ENCODE results near the gene CIC.
A peak's percentile ranks its signal among the peaks of the same experiment; 100 is the strongest.
"Not testable (repeated sequence)": the region's sequence is repeated elsewhere in the genome, so short reads cannot be mapped to it uniquely, and the experiment has no call there.

Gene CIC

GRCh38 chr19:42315024-42315423, 46.0 kb downstream of the CIC start:
- DNase-seq: no peak

GRCh38 chr19:42316223-42317211, 47.5 kb downstream of the CIC start:
- no peak for DNase-seq

DNA sequence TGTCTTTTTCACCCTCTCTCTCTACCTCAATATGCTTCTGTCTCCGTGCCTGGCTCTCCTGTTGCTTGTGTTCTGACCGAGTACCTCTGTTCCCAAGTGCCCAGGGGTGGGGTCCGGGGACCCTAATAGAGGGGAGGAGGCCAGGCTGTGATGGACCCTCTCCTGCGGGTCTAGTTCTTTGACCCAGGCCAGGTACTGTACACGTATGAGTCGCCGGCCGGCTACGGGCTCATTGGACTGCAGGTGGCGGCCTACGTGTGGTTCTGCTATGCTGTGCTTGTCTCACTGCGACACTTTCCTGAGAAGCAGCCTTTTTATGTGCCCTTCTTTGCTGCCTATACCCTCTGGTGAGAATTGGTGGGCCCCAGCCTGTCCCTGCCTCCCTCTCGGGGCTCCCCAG, 48.5 kb downstream of the CIC start:
- no peak for DNase-seq

- no peak for DNase-seq
Measured at GRCh38 chr19:42322305-42322704, 53.3 kb downstream of the CIC start.

DNA sequence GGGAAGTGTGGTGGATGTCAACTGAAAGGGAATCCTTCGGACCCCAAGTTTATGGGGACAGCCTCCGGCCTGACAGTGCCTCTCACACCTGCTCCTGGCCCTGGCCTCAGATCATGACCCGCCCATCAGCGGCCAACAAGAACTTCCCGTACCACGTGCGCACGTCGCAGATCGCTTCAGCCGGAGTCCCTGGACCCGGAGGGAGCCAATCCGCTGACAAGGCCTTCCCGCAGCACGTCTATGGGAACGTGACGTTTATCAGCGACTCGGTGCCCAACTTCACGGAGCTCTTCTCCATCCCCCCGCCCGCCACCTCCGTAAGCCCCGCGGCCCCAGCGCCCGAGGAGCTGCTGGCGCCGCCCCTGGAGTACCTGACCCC, 54.4 kb downstream of the CIC start:
- no peak for DNase-seq

DNA sequence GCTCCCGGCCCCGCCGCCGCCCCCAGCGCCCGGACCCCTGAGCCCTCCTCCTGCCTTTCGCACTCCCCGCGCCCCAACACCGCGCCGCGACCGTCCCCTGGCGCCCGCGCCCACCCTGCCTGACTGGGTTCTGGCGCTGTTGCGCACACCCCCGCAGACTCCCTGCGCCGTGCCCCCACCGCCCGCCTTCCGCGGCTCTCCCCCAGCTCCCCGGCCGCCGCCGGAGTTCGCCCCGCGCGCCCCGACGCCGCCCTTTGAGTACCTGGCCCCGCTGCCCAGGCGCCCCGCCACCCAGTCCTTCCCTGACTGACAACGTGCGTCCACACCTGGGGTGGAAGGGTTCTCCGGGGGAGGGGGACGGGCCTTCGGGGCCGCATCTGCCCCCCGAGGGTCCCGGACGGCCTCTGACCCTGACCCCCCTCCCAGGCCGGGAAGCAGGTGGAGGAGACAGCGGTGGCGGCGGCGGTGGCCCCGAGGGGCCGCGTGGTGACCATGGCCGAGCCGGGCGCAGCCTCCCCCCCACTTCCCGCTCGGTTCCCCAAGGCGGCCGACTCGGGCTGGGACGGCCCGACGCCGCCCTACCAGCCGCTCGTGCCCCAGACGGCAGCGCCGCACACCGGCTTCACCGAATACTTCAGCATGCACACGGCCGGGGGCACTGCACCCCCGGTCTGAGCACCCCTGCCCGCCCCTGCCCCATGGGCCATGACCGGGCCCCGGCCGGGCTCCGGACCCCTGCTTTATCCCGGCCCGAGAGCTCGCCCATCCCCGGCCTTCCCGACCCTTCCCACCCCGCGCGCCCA, 55.0 kb downstream of the CIC start:
- peak in 1 of 2 donors; percentile 27 for DNase-seq

DNA sequence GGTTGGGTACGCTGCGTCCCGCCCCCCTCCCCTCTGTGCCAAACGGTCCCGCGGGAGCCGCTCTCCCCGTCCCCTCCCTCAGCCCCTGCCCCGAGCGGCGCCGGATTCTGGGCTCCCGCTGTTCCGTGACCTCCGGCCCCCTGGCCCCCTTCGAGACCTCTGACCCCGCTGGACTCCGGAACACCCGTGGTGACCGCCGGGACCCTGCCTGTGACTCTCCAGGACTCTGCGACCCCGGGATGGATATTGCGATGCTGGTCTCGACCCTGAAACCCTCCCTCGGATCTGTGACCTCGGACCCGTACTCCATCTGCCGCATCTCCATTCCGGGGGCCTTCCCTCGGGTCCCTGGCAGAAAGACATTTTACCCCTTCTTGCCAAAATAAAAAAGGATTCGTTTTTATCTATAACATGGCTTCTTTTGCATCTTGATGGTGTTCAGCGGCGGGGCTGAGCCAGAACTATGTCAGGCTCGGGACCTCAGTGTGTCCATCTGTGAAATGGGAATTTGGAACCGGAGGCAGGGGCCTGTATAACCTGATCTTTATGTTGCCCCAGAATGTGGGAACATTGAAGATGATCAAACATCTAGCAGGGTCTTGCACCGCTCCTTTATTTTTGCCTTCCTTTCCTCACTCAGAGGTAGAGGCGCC, 55.7 kb downstream of the CIC start:
- DNase-seq: no peak

DNA sequence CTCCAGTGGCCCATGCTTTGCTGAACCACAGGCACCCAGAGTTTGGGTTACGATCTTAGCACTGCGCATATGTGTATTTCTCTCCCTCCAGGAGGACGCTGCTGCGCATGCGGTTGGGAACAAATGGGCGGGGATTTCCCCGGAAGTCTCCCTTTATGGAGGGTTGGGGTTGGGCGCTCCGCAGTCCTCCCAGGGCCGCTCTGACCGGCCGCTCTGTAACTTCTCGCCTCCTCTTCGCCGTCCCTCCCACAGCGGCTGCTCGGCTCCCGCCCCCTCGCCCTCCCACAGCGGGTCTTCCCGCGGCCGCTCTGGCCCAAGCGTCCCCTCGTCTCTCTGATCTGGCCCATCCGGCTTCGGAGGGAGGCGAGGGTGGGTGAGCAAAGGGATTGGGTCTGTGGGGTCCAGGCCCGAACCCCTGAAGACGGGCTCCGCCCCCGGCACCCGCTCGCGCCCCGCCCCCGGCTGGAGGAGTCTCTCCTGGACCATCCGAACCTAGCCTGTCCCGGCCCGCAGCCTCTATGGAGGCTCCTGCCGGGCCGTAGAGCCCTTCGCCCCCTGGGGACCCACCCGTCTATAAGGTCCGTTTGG, 56.4 kb downstream of the CIC start, which contains the start of gene MEGF8:
Gene MEGF8, plus strand, starts transcription at position 328 of the 588 bp plus-strand sequence. CDS start 609 bp downstream, outside the sequence.
- DNase-seq: peak; percentile 98 to 99

DNA sequence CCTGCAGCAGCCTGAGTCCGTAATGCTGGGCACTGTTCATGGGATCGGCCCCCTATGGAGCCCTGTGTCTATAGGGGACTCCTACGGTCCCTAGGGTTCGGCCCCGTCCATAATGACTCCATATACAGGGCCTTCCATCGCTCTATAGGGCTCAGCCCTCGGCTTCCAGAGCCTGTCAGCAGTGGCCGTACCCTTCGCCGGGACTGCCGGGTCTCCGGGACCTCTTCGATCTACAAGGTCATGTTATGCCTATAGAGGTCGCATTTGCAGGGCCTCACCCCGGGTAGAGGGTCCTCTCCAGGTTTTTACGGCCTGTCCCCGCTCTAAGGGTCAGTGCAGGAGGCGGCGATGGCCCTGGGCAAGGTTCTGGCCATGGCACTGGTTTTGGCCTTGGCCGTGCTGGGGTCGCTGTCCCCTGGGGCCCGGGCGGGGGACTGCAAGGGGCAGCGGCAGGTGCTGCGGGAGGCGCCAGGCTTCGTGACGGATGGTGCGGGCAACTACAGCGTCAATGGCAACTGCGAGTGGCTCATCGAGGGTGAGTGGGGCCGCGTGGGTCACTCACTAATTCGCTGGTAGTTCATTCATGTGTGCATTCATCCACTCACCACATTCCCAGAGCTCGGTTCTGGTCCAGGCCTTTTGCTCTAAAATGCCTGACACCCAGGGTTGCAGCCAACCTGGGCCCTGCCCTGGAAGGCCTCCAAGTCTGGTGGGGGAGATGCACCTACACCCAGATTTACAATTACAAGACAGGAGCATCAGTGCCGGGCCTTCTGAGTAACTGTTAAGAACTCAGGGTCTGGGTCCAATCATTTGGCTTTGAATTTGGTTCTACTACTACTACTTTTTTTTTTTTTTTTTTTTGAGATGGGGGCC, 57.1 kb downstream of the CIC start:
- DNase-seq: peak; percentile 31 to 40

- no peak for DNase-seq
Measured at GRCh38 chr19:42326969-42327368, 57.9 kb downstream of the CIC start.

DNA sequence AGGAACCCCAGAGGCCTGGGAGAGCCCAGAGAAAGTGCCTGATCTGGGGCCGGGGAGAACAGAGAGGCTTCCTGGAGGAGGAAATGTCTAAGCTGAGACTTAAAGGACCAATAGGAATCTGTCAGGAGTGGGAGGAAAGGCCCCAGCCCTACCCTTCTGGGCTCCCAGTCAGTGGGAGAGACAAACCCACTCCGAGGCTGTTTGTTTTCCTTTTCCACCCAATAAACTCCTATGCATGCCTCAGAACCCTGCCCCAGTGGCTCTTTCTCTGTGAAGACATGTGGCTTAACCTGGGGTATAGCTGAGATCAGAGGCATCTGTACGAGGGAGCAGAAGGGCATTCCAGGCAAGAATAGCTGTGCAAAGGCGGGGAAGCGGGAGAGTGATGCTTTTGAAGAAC, 58.3 kb downstream of the CIC start:
- no peak for DNase-seq

GRCh38 chr19:42328106-42328505, 59.1 kb downstream of the CIC start:
- DNase-seq: no peak

DNA sequence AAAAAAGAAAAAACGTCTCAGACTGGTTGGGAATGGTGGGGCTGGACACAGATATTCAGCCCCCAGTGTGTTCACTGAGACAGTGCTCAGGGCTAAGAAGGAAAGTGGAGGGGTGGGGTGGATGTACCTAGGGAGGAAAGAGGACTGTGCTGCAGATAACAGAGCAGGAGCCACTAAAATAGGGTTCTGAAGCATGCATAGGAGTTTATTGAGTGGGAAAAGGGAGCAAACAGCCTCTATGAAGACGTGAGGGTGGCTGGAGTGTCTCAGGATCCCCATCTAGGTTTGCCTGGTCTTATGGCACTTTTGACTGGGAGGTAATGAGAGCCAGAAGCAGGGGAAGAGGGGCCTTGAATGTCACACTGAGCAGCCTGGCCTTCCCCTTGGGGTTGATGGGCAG, 59.8 kb downstream of the CIC start:
- DNase-seq: no peak

- DNase-seq: no peak
Measured at GRCh38 chr19:42330241-42330711, 61.2 kb downstream of the CIC start.

DNA sequence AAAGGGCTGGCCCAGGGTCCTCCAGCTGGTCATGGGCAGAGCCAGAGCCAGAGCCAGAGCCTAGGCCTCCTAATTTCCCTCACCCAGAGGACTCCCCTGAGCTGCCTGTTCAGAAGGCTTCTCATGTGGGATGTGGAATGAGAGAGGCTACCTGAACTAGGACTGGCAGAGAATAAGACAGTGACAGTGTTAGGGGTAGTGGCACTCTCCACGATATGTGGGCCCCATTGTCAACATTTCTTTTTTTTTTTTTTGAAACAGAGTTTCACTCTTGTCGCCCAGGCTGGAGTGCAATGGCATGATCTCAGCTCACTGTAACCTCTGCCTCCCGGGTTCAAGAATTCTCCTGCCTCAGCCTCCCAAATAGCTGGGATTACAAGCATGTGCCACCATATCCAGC, 62.3 kb downstream of the CIC start:
- not testable (repeated sequence) for DNase-seq

DNA sequence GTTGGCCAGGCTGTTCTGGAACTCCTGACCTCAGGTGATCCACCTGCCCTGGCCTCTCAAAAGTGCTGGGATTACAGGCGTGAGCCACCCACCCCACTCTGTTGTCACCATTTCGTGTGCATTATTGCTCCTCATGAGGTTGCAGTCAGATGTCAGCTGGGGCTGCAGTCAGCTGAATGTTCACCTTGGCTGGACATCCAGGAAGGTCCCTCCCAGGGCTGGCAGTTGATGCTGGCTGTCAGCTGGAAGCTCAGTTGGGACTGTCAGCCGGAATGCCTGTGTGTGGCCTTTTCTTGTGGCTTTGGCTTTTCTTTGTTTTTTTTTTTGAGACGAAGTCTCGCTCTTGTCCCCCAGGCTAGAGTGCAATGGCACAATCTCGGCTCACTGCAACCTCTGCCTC, 63.0 kb downstream of the CIC start:
- no peak for DNase-seq

DNA sequence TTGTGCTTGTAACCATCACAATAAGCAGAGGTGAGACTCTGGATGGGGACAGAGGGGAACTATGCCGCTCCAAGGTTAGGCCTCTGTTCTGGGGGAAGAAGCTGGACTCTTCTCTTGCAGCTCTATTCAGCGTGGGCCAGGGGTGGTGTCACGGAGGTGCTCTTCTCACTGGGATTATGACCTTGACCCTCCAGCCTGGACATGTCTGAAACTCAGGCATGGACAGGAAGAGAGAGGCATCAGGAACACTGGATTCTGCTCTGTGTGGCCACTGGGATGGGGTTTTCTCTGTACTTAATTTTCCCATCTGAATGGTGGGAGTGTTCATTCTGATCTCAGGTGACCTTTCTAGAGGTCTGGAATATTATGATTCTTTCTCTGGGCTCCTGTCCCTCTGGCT, 64.0 kb downstream of the CIC start:
- no peak for DNase-seq

DNA sequence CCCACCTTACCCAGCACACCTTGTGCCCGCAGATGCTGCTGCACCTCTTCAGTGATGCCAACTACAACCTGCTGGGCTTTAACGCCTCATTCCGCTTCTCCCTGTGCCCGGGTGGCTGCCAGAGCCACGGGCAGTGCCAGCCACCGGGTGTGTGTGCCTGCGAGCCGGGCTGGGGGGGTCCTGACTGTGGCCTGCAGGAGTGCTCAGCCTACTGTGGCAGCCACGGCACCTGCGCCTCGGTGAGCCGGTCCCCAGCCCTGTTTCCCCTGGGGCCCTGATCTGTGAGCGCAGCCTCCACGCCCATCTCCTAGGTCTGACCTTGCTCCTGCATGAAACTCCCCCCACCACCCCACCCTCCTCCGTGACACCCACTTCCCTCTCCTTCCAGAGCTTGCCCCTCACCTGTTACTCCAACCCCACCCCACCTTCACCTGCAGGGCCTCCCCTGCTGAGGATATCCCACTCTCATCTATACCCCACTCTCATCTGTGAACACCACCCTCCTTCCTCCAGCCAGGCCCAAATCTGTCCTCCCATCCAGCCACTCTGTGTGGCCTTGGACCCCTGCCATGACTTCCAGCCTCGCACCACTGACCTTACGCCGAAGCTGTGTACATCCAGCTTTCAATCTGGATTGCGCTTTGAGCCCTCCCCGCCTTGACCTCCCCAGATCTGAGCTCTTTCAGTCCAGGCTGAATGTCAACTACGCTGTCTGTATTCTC, 65.1 kb downstream of the CIC start:
- no peak for DNase-seq

DNA sequence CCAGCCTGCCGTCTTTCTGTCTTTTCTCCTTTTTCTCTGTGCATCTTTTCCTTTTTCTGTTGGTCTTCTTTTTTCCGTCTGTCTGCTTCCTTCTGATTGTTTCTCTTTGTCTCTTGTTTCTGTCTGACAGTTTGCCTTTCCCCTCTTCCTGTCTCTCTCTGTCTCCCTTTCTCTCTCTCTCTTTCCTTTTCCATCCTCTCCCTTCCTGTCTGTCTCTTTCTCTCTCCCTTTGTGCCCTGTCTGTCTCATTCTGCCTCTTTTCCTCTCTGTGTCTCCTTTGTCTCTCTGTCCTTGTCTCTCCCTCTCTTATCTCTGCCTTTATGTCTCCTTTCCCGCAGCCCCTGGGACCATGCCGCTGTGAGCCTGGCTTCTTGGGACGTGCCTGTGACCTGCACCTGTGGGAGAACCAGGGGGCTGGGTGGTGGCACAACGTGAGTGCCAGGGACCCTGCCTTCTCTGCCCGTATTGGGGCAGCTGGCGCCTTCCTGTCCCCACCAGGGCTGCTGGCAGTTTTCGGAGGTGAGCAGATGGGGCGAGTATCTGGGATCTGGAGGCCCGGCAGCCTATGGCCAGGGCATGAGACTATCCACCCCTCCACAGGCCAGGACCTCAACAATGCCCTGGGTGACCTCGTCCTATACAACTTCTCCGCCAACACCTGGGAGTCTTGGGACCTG, 65.8 kb downstream of the CIC start:
- DNase-seq: no peak

GRCh38 chr19:42335374-42335936, 66.4 kb downstream of the CIC start:
- DNase-seq: no peak
